ENCODE data around the gene FALEC. TPM values are rescaled to one million over a fixed set of nuclear protein-coding genes. Genes with fewer than 3 reads are reported as not detected.

FALEC gene
- total and polyA plus RNA-seq, 2 experiments from 2014 or later: 1.7 TPM; not detected in 1

DNA sequence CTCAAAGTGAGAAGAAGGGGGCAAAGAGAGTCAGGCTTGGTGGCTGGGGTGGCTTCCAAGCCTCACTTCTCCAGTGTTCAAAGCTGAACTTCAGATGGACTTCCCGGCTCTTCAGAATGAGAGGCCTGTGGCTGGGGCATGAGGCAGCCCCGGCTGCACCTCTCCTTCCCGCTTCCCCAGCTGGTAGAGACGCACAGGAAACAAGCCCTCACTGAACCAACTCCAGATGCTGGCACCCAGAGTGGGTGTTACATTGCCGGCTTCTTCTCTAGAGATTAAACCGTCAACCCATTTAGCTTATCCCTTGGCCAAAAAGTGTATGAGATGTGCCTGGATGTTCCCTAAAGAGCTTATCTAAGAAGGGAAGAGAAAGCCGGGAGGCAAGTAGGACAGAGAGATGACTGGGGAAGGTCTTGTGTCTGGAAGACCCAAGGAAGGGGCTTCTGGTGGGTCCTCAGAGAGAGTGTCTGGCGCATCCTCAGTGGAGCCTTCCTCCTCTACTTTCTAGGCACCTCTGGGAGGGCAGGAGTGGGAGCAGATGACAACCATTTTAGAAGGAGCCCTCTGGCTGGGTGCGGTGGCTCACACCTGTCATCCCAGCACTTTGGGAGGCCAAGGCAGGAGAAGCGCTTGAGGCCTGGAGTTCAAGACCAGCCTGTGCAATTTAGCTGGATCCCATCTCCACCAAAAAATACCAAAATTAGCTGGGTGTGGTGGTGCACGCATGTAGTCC, 35.7 kb downstream of the FALEC start:
- H3K4me1 ChIP-seq (ENCODE audit: insufficient read depth): peaks cover 12% of the 10 kb centered on the region; the same call in 1 of the 2 replicates
- DNase-seq (ENCODE audit: low spot score) (no peak), ATAC-seq (no peak)
- H3K27me3 ChIP-seq (ENCODE audit: insufficient read depth): peaks cover 30% of the 10 kb centered on the region
- Mint-ChIP-seq H3K4me3 (no peak overlapping the region), H3K36me3 (ENCODE audit: low read depth) (no peaks in the 10 kb centered on the region; the same call in 2 of the 3 replicates), H3K4me1 (peaks cover 32% of the 10 kb centered on the region), H3K9me3 (no peaks in the 10 kb centered on the region), H3K27ac (no peak overlapping the region), H3K27me3 (ENCODE audit: insufficient read depth, low read depth, poor library complexity) (peaks cover 29% of the 10 kb centered on the region)
- TF ChIP-seq, protein P1, sequence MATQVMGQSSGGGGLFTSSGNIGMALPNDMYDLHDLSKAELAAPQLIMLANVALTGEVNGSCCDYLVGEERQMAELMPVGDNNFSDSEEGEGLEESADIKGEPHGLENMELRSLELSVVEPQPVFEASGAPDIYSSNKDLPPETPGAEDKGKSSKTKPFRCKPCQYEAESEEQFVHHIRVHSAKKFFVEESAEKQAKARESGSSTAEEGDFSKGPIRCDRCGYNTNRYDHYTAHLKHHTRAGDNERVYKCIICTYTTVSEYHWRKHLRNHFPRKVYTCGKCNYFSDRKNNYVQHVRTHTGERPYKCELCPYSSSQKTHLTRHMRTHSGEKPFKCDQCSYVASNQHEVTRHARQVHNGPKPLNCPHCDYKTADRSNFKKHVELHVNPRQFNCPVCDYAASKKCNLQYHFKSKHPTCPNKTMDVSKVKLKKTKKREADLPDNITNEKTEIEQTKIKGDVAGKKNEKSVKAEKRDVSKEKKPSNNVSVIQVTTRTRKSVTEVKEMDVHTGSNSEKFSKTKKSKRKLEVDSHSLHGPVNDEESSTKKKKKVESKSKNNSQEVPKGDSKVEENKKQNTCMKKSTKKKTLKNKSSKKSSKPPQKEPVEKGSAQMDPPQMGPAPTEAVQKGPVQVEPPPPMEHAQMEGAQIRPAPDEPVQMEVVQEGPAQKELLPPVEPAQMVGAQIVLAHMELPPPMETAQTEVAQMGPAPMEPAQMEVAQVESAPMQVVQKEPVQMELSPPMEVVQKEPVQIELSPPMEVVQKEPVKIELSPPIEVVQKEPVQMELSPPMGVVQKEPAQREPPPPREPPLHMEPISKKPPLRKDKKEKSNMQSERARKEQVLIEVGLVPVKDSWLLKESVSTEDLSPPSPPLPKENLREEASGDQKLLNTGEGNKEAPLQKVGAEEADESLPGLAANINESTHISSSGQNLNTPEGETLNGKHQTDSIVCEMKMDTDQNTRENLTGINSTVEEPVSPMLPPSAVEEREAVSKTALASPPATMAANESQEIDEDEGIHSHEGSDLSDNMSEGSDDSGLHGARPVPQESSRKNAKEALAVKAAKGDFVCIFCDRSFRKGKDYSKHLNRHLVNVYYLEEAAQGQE (IDR thresholded peaks at IDR 0.05; ENCODE audit: unreplicated experiment): no peak
- TF ChIP-seq CREB1 (CRISPR knock-in tag; IDR thresholded peaks at IDR 0.05; ENCODE audit: low read depth): no peak
- TF ChIP-seq, protein P2, sequence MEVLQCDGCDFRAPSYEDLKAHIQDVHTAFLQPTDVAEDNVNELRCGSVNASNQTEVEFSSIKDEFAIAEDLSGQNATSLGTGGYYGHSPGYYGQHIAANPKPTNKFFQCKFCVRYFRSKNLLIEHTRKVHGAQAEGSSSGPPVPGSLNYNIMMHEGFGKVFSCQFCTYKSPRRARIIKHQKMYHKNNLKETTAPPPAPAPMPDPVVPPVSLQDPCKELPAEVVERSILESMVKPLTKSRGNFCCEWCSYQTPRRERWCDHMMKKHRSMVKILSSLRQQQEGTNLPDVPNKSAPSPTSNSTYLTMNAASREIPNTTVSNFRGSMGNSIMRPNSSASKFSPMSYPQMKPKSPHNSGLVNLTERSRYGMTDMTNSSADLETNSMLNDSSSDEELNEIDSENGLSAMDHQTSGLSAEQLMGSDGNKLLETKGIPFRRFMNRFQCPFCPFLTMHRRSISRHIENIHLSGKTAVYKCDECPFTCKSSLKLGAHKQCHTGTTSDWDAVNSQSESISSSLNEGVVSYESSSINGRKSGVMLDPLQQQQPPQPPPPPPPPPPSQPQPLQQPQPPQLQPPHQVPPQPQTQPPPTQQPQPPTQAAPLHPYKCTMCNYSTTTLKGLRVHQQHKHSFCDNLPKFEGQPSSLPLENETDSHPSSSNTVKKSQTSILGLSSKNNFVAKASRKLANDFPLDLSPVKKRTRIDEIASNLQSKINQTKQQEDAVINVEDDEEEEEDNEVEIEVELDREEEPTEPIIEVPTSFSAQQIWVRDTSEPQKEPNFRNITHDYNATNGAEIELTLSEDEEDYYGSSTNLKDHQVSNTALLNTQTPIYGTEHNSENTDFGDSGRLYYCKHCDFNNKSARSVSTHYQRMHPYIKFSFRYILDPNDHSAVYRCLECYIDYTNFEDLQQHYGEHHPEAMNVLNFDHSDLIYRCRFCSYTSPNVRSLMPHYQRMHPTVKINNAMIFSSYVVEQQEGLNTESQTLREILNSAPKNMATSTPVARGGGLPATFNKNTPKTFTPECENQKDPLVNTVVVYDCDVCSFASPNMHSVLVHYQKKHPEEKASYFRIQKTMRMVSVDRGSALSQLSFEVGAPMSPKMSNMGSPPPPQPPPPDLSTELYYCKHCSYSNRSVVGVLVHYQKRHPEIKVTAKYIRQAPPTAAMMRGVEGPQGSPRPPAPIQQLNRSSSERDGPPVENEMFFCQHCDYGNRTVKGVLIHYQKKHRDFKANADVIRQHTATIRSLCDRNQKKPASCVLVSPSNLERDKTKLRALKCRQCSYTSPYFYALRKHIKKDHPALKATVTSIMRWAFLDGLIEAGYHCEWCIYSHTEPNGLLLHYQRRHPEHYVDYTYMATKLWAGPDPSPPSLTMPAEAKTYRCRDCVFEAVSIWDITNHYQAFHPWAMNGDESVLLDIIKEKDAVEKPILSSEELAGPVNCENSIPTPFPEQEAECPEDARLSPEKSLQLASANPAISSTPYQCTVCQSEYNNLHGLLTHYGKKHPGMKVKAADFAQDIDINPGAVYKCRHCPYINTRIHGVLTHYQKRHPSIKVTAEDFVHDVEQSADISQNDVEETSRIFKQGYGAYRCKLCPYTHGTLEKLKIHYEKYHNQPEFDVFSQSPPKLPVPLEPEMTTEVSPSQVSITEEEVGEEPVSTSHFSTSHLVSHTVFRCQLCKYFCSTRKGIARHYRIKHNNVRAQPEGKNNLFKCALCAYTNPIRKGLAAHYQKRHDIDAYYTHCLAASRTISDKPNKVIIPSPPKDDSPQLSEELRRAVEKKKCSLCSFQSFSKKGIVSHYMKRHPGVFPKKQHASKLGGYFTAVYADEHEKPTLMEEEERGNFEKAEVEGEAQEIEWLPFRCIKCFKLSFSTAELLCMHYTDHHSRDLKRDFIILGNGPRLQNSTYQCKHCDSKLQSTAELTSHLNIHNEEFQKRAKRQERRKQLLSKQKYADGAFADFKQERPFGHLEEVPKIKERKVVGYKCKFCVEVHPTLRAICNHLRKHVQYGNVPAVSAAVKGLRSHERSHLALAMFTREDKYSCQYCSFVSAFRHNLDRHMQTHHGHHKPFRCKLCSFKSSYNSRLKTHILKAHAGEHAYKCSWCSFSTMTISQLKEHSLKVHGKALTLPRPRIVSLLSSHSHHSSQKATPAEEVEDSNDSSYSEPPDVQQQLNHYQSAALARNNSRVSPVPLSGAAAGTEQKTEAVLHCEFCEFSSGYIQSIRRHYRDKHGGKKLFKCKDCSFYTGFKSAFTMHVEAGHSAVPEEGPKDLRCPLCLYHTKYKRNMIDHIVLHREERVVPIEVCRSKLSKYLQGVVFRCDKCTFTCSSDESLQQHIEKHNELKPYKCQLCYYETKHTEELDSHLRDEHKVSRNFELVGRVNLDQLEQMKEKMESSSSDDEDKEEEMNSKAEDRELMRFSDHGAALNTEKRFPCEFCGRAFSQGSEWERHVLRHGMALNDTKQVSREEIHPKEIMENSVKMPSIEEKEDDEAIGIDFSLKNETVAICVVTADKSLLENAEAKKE (CRISPR knock-in tag; IDR thresholded peaks at IDR 0.05): no peak
- no peak for TF ChIP-seq ZNF114 (CRISPR knock-in tag; IDR thresholded peaks at IDR 0.05)
- TF ChIP-seq NANOG (IDR thresholded peaks at IDR 0.05; ENCODE audit: borderline replicate concordance): no peak
- no peak for TF ChIP-seq EZH2 (IDR thresholded peaks at IDR 0.05; ENCODE audit: low read depth, unreplicated experiment)
- no peak for TF ChIP-seq EZH2phosphoT487 (IDR thresholded peaks at IDR 0.05; ENCODE audit: unreplicated experiment)
- TF ChIP-seq, protein P3, sequence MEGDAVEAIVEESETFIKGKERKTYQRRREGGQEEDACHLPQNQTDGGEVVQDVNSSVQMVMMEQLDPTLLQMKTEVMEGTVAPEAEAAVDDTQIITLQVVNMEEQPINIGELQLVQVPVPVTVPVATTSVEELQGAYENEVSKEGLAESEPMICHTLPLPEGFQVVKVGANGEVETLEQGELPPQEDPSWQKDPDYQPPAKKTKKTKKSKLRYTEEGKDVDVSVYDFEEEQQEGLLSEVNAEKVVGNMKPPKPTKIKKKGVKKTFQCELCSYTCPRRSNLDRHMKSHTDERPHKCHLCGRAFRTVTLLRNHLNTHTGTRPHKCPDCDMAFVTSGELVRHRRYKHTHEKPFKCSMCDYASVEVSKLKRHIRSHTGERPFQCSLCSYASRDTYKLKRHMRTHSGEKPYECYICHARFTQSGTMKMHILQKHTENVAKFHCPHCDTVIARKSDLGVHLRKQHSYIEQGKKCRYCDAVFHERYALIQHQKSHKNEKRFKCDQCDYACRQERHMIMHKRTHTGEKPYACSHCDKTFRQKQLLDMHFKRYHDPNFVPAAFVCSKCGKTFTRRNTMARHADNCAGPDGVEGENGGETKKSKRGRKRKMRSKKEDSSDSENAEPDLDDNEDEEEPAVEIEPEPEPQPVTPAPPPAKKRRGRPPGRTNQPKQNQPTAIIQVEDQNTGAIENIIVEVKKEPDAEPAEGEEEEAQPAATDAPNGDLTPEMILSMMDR (conservative IDR thresholded peaks at IDR 0.05; ENCODE audit: low read depth in 2 of 2): no peak
- no peak for TF ChIP-seq POLR2AphosphoS5 (IDR thresholded peaks at IDR 0.05; ENCODE audit: low read depth)
- TF ChIP-seq, protein P4, sequence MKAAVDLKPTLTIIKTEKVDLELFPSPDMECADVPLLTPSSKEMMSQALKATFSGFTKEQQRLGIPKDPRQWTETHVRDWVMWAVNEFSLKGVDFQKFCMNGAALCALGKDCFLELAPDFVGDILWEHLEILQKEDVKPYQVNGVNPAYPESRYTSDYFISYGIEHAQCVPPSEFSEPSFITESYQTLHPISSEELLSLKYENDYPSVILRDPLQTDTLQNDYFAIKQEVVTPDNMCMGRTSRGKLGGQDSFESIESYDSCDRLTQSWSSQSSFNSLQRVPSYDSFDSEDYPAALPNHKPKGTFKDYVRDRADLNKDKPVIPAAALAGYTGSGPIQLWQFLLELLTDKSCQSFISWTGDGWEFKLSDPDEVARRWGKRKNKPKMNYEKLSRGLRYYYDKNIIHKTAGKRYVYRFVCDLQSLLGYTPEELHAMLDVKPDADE (IDR thresholded peaks at IDR 0.05): no peak
- no peak for TF ChIP-seq ZNF331 (CRISPR knock-in tag; IDR thresholded peaks at IDR 0.05; ENCODE audit: low read depth)
- no peak for TF ChIP-seq STAT1 (IDR thresholded peaks at IDR 0.05; ENCODE audit: unreplicated experiment)
- no peak for TF ChIP-seq JUNB (IDR thresholded peaks at IDR 0.05; ENCODE audit: unreplicated experiment)
- no peaks in the 10 kb centered on the region for H3K9me2 ChIP-seq (ENCODE audit: insufficient read depth)
- no peak overlapping the region for H3K4me2 ChIP-seq
- H3K79me2 ChIP-seq (replicated peaks; ENCODE audit: insufficient read depth): no peaks in the 10 kb centered on the region
- peaks cover 9% of the 10 kb centered on the region for H3F3A ChIP-seq (replicated peaks; ENCODE audit: low read depth)
- H3K36me3 ChIP-seq (ENCODE audit: insufficient read depth): no peaks in the 10 kb centered on the region
- no peak overlapping the region for H2AFZ ChIP-seq
- no peaks in the 10 kb centered on the region for H4K20me1 ChIP-seq (replicated peaks; ENCODE audit: insufficient read depth)
- H3K27ac ChIP-seq (ENCODE audit: low read depth): no peak overlapping the region
- H3K4me3 ChIP-seq: no peak overlapping the region

Data from GM23338 (cell line).